22Rv1 (cell line): ENCODE measurements around the gene CPZ.

ENCODE experiments used
- CTCF ChIP-seq: fragments of 450-650 bp; IDR thresholded peaks from 2 replicates; pipeline ENCODE4 v1.5.1; 2017; ENCODE audit warnings: mild to moderate bottlenecking
- ZFX ChIP-seq: fragments of 450-650 bp; IDR thresholded peaks from 2 replicates; pipeline ENCODE4 v1.6.1; 2017; ENCODE audit warnings: antibody characterized with exemption, borderline replicate concordance

- TF ChIP-seq CTCF (no peak), ZFX (no peak)
Measured at GRCh38 chr4:8665406-8666360, 73.1 kb downstream of the CPZ start.
